ENCODE measurements around the gene PHF12.
A peak's percentile ranks its signal among the peaks of the same experiment; 100 is the strongest.

The PHF12 gene

GRCh38 chr17:28950017-28950751, 1.1 kb downstream of the PHF12 start:
- Histone ChIP-seq H3K27me3 (ENCODE audit: control insufficient read depth, insufficient read depth, low read length) (no peaks in the 10 kb centered on the region), H3K9me3 (ENCODE audit: control insufficient read depth, low read depth, low read length) (no peaks in the 10 kb centered on the region), H3K9ac (ENCODE audit: low read length) (peak overlapping the region; percentile 83), H3K27ac (ENCODE audit: low read length) (peak overlapping the region; percentile 63), H3K36me3 (ENCODE audit: control insufficient read depth, low read depth, low read length) (peaks cover 5% of the 10 kb centered on the region), H3K4me1 (ENCODE audit: control insufficient read depth, low read depth, low read length) (peaks cover 16% of the 10 kb centered on the region), H3K4me3 (ENCODE audit: low read length) (peak overlapping the region; percentile 73)

- Histone ChIP-seq H3K27me3 (ENCODE audit: control insufficient read depth, insufficient read depth, low read length) (no peaks in the 10 kb centered on the region), H3K9me3 (ENCODE audit: control insufficient read depth, low read depth, low read length) (no peaks in the 10 kb centered on the region), H3K36me3 (ENCODE audit: control insufficient read depth, low read depth, low read length) (peaks cover 8% of the 10 kb centered on the region), H3K27ac (ENCODE audit: low read length) (peak overlapping the region; percentile 63), H3K9ac (ENCODE audit: low read length) (peak overlapping the region; percentile 83), H3K4me3 (ENCODE audit: low read length) (peak overlapping the region; percentile 73), H3K4me1 (ENCODE audit: control insufficient read depth, low read depth, low read length) (peaks cover 16% of the 10 kb centered on the region)
Observed at GRCh38 chr17:28949185-28950016, 1.9 kb downstream of the PHF12 start.

- Histone ChIP-seq H3K9me3 (ENCODE audit: control insufficient read depth, low read depth, low read length) (no peaks in the 10 kb centered on the region), H3K4me1 (ENCODE audit: control insufficient read depth, low read depth, low read length) (peaks cover 16% of the 10 kb centered on the region), H3K4me3 (ENCODE audit: low read length) (peak overlapping the region; percentile 73), H3K27ac (ENCODE audit: low read length) (peak overlapping the region; percentile 63), H3K36me3 (ENCODE audit: control insufficient read depth, low read depth, low read length) (peaks cover 10% of the 10 kb centered on the region), H3K27me3 (ENCODE audit: control insufficient read depth, insufficient read depth, low read length) (no peaks in the 10 kb centered on the region), H3K9ac (ENCODE audit: low read length) (peak overlapping the region; percentile 83)
Observed at GRCh38 chr17:28948873-28949184, 2.5 kb downstream of the PHF12 start.

GRCh38 chr17:28948342-28948741, 3.0 kb downstream of the PHF12 start:
- peaks cover 15% of the 10 kb centered on the region for H3K36me3 ChIP-seq (ENCODE audit: control insufficient read depth, low read depth, low read length)
- peak overlapping the region; percentile 83 for H3K9ac ChIP-seq (ENCODE audit: low read length)
- H3K27ac ChIP-seq (ENCODE audit: low read length): no peak overlapping the region
- peak overlapping the region; percentile 73 for H3K4me3 ChIP-seq (ENCODE audit: low read length)
- H3K9me3 ChIP-seq (ENCODE audit: control insufficient read depth, low read depth, low read length): no peaks in the 10 kb centered on the region
- H3K4me1 ChIP-seq (ENCODE audit: control insufficient read depth, low read depth, low read length): peaks cover 16% of the 10 kb centered on the region
- H3K27me3 ChIP-seq (ENCODE audit: control insufficient read depth, insufficient read depth, low read length): no peaks in the 10 kb centered on the region

GRCh38 chr17:28947639-28948038, 3.7 kb downstream of the PHF12 start:
- no peaks in the 10 kb centered on the region for H3K27me3 ChIP-seq (ENCODE audit: control insufficient read depth, insufficient read depth, low read length)

GRCh38 chr17:28946239-28946638, 5.1 kb downstream of the PHF12 start:
- Histone ChIP-seq H3K4me3 (ENCODE audit: low read length) (no peak overlapping the region), H3K27ac (ENCODE audit: low read length) (no peak overlapping the region), H3K9me3 (ENCODE audit: control insufficient read depth, low read depth, low read length) (no peaks in the 10 kb centered on the region), H3K27me3 (ENCODE audit: control insufficient read depth, insufficient read depth, low read length) (no peaks in the 10 kb centered on the region), H3K9ac (ENCODE audit: low read length) (no peak overlapping the region), H3K4me1 (ENCODE audit: control insufficient read depth, low read depth, low read length) (peaks cover 12% of the 10 kb centered on the region), H3K36me3 (ENCODE audit: control insufficient read depth, low read depth, low read length) (peaks cover 23% of the 10 kb centered on the region)

More at GRCh38 chr17:28947639-28948038, 3.7 kb downstream of the PHF12 start:
- no peak overlapping the region for H3K27ac ChIP-seq (ENCODE audit: low read length)
- peaks cover 20% of the 10 kb centered on the region for H3K36me3 ChIP-seq (ENCODE audit: control insufficient read depth, low read depth, low read length)
- H3K9me3 ChIP-seq (ENCODE audit: control insufficient read depth, low read depth, low read length): no peaks in the 10 kb centered on the region
- H3K9ac ChIP-seq (ENCODE audit: low read length): no peak overlapping the region
- peak overlapping the region; percentile 73 for H3K4me3 ChIP-seq (ENCODE audit: low read length)
- peaks cover 13% of the 10 kb centered on the region for H3K4me1 ChIP-seq (ENCODE audit: control insufficient read depth, low read depth, low read length)

- no peak overlapping the region for H3K4me3 ChIP-seq (ENCODE audit: low read length)
- peaks cover 23% of the 10 kb centered on the region for H3K36me3 ChIP-seq (ENCODE audit: control insufficient read depth, low read depth, low read length)
- no peaks in the 10 kb centered on the region for H3K27me3 ChIP-seq (ENCODE audit: control insufficient read depth, insufficient read depth, low read length)
- no peaks in the 10 kb centered on the region for H3K9me3 ChIP-seq (ENCODE audit: control insufficient read depth, low read depth, low read length)
- no peak overlapping the region for H3K9ac ChIP-seq (ENCODE audit: low read length)
- H3K4me1 ChIP-seq (ENCODE audit: control insufficient read depth, low read depth, low read length): peaks cover 15% of the 10 kb centered on the region
- H3K27ac ChIP-seq (ENCODE audit: low read length): no peak overlapping the region
Observed at GRCh38 chr17:28944862-28945741, 6.2 kb downstream of the PHF12 start.

- no peak overlapping the region for H3K27ac ChIP-seq (ENCODE audit: low read length)
- no peaks in the 10 kb centered on the region for H3K27me3 ChIP-seq (ENCODE audit: control insufficient read depth, insufficient read depth, low read length)
- H3K4me3 ChIP-seq (ENCODE audit: low read length): no peak overlapping the region
- no peak overlapping the region for H3K9ac ChIP-seq (ENCODE audit: low read length)
- no peaks in the 10 kb centered on the region for H3K9me3 ChIP-seq (ENCODE audit: control insufficient read depth, low read depth, low read length)
- H3K4me1 ChIP-seq (ENCODE audit: control insufficient read depth, low read depth, low read length): peaks cover 15% of the 10 kb centered on the region
- peaks cover 24% of the 10 kb centered on the region for H3K36me3 ChIP-seq (ENCODE audit: control insufficient read depth, low read depth, low read length)
Observed at GRCh38 chr17:28944343-28944742, 7.0 kb downstream of the PHF12 start.

- no peak overlapping the region for H3K27ac ChIP-seq (ENCODE audit: low read length)
- peaks cover 15% of the 10 kb centered on the region for H3K4me1 ChIP-seq (ENCODE audit: control insufficient read depth, low read depth, low read length)
- H3K9ac ChIP-seq (ENCODE audit: low read length): no peak overlapping the region
- H3K27me3 ChIP-seq (ENCODE audit: control insufficient read depth, insufficient read depth, low read length): no peaks in the 10 kb centered on the region
- peaks cover 28% of the 10 kb centered on the region for H3K36me3 ChIP-seq (ENCODE audit: control insufficient read depth, low read depth, low read length)
- no peak overlapping the region for H3K4me3 ChIP-seq (ENCODE audit: low read length)
- H3K9me3 ChIP-seq (ENCODE audit: control insufficient read depth, low read depth, low read length): no peaks in the 10 kb centered on the region
Observed at GRCh38 chr17:28942925-28943324, 8.4 kb downstream of the PHF12 start.

GRCh38 chr17:28941251-28941650, 10.1 kb downstream of the PHF12 start:
- Histone ChIP-seq H3K4me3 (ENCODE audit: low read length) (no peak overlapping the region), H3K4me1 (ENCODE audit: control insufficient read depth, low read depth, low read length) (peaks cover 27% of the 10 kb centered on the region), H3K9me3 (ENCODE audit: control insufficient read depth, low read depth, low read length) (no peaks in the 10 kb centered on the region), H3K27ac (ENCODE audit: low read length) (no peak overlapping the region), H3K27me3 (ENCODE audit: control insufficient read depth, insufficient read depth, low read length) (no peaks in the 10 kb centered on the region), H3K9ac (ENCODE audit: low read length) (no peak overlapping the region), H3K36me3 (ENCODE audit: control insufficient read depth, low read depth, low read length) (peaks cover 28% of the 10 kb centered on the region)

GRCh38 chr17:28940675-28941074, 10.6 kb downstream of the PHF12 start:
- no peaks in the 10 kb centered on the region for H3K9me3 ChIP-seq (ENCODE audit: control insufficient read depth, low read depth, low read length)
- H3K9ac ChIP-seq (ENCODE audit: low read length): no peak overlapping the region
- no peaks in the 10 kb centered on the region for H3K27me3 ChIP-seq (ENCODE audit: control insufficient read depth, insufficient read depth, low read length)
- peaks cover 31% of the 10 kb centered on the region for H3K36me3 ChIP-seq (ENCODE audit: control insufficient read depth, low read depth, low read length)
- no peak overlapping the region for H3K27ac ChIP-seq (ENCODE audit: low read length)
- no peak overlapping the region for H3K4me3 ChIP-seq (ENCODE audit: low read length)
- peaks cover 33% of the 10 kb centered on the region for H3K4me1 ChIP-seq (ENCODE audit: control insufficient read depth, low read depth, low read length)

Data from iPS-18a (cell line).